Activated gamma-delta T cell (primary cell): Measurements from ENCODE around the gene ZBTB16.

Experiments used
- DNase-seq: peaks from one replicate; lab custom pipeline; 2025; lab: John Stamatoyannopoulos, UW

ZBTB16 gene

GRCh38 chr11:114211444-114212121 lies 152.1 kb downstream of the ZBTB16 start:
- no peak for DNase-seq

- no peak for DNase-seq
Observed at GRCh38 chr11:114213622-114214021, 154.1 kb downstream of the ZBTB16 start.

GRCh38 chr11:114215428-114215827 lies 155.9 kb downstream of the ZBTB16 start:
- no peak for DNase-seq

GRCh38 chr11:114215871-114216795 lies 156.6 kb downstream of the ZBTB16 start:
- no peak for DNase-seq

GRCh38 chr11:114216796-114217180 lies 157.3 kb downstream of the ZBTB16 start:
- no peak for DNase-seq

GRCh38 chr11:114218508-114218907 lies 159.0 kb downstream of the ZBTB16 start:
- DNase-seq = no peak

- DNase-seq = no peak
Observed at GRCh38 chr11:114219559-114220349, 160.2 kb downstream of the ZBTB16 start.

GRCh38 chr11:114221037-114221436 lies 161.5 kb downstream of the ZBTB16 start:
- DNase-seq = no peak

- no peak for DNase-seq
Observed at GRCh38 chr11:114225661-114226060, 166.2 kb downstream of the ZBTB16 start.

GRCh38 chr11:114226356-114226755 lies 166.8 kb downstream of the ZBTB16 start:
- DNase-seq = no peak

- DNase-seq = no peak
Observed at GRCh38 chr11:114228435-114229411, 169.2 kb downstream of the ZBTB16 start.

- no peak for DNase-seq
Observed at GRCh38 chr11:114230031-114230704, 170.7 kb downstream of the ZBTB16 start.

GRCh38 chr11:114232400-114233059 lies 173.0 kb downstream of the ZBTB16 start:
- no peak for DNase-seq

- DNase-seq = no peak
Observed at GRCh38 chr11:114233755-114234154, 174.2 kb downstream of the ZBTB16 start.

GRCh38 chr11:114236829-114237228 lies 177.3 kb downstream of the ZBTB16 start:
- no peak for DNase-seq

- DNase-seq = no peak
Observed at GRCh38 chr11:114237321-114238280, 178.1 kb downstream of the ZBTB16 start.

- no peak for DNase-seq
Observed at GRCh38 chr11:114239753-114240161, 180.2 kb downstream of the ZBTB16 start.

GRCh38 chr11:114242032-114242431 lies 182.5 kb downstream of the ZBTB16 start:
- DNase-seq = no peak
